Subcutaneous preadipocyte (primary cell): ENCODE results near the gene KLRD1. TPM values are rescaled to one million over a fixed set of nuclear protein-coding genes. Genes with fewer than 3 reads are reported as not detected.

ENCODE experiments used
- total RNA-seq: library from RNA; depleted of rRNA; stranded (reverse); fragments of >200 nt; gene quantifications from 2 replicates; pipeline ENCODE4 v1.2.3, GENCODE V29; 2012

The KLRD1 gene
- total RNA-seq, result under 0.01 TPM in 2 replicates

DNA sequence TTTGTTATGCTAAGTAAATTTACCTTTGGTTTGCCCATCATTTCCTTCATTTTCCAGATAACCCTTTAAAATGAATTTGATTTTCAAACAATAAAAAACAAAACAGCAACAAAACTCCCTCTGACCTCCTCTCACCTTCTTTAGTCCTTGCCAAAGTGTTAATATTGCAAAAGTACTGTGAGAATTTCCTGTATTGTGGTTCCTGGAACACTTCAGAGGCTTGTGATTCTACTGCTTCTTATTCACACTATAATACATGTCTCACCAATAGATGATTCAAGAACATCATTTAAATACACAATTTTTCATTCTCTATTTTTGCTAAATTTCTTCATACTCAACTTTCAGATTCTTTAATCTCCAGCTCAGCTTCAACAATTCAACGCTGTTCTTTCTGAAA, at the start of gene KLRD1:
KLRD1 (plus strand) TSS at position 241 of the 400 bp plus-strand sequence. CDS start 208 bp downstream, outside the sequence.

Other genes with a start within 250 kb of the KLRD1 start
- not detected in 2 replicates for gene CLEC1A, start 208.9 kb upstream of the KLRD1 start, total RNA-seq
- not detected in 2 replicates for gene CLEC7A, start 177.7 kb upstream of the KLRD1 start, total RNA-seq
- gene OLR1, start 135.7 kb upstream of the KLRD1 start, total RNA-seq, result not detected in 2 replicates
- gene TMEM52B, start 128.8 kb upstream of the KLRD1 start, total RNA-seq, result under 0.01 TPM in 1 of 2 replicates, not detected in the other
- gene GABARAPL1, start 95.0 kb upstream of the KLRD1 start, total RNA-seq, result 9.8 and 16.5 TPM in 2 replicates
- not detected in 2 replicates for gene KLRK1, start 82.2 kb downstream of the KLRD1 start, total RNA-seq
- not detected in 2 replicates for gene KLRC4, start 101.9 kb downstream of the KLRD1 start, total RNA-seq
- gene KLRC3, start 112.7 kb downstream of the KLRD1 start, total RNA-seq, result not detected in 2 replicates
- gene KLRC2, start 128.1 kb downstream of the KLRD1 start, total RNA-seq, result not detected in 2 replicates
- gene KLRC1, start 145.5 kb downstream of the KLRD1 start, total RNA-seq, result not detected in 2 replicates
- gene EIF2S3B, start 198.0 kb downstream of the KLRD1 start, total RNA-seq, result 1.6 and 6.2 TPM in 2 replicates